ENCODE results near the gene FRAS1.

Gene FRAS1

GRCh38 chr4:78560296-78560963 lies 503.3 kb downstream of the FRAS1 start:
- DNase-seq, result no peak

GRCh38 chr4:78561677-78562076 lies 504.6 kb downstream of the FRAS1 start:
- DNase-seq, result no peak

- no peak for DNase-seq
These were observed 505.6 kb downstream of the FRAS1 start for GRCh38 chr4:78562687-78563086.

GRCh38 chr4:78565971-78566372 lies 508.8 kb downstream of the FRAS1 start:
- DNase-seq, result no peak

GRCh38 chr4:78566834-78567499 lies 509.8 kb downstream of the FRAS1 start:
- DNase-seq, result no peak

- no peak for DNase-seq
These were observed 510.5 kb downstream of the FRAS1 start for GRCh38 chr4:78567500-78568060.

GRCh38 chr4:78568640-78569305 lies 511.6 kb downstream of the FRAS1 start:
- no peak for DNase-seq

- no peak for DNase-seq
These were observed 512.2 kb downstream of the FRAS1 start for GRCh38 chr4:78569306-78569821.

GRCh38 chr4:78570117-78570516 lies 513.0 kb downstream of the FRAS1 start:
- no peak for DNase-seq

GRCh38 chr4:78571804-78572203 lies 514.7 kb downstream of the FRAS1 start:
- no peak for DNase-seq

GRCh38 chr4:78578674-78579425 lies 521.7 kb downstream of the FRAS1 start:
- DNase-seq, result no peak

GRCh38 chr4:78581618-78582017 lies 524.5 kb downstream of the FRAS1 start:
- DNase-seq, result no peak

- DNase-seq, result no peak
These were observed 527.9 kb downstream of the FRAS1 start for GRCh38 chr4:78584863-78585547.

- DNase-seq, result no peak
These were observed 528.5 kb downstream of the FRAS1 start for GRCh38 chr4:78585633-78586032.

GRCh38 chr4:78588894-78589545 lies 531.9 kb downstream of the FRAS1 start:
- no peak for DNase-seq

- DNase-seq, result no peak
These were observed 534.3 kb downstream of the FRAS1 start for GRCh38 chr4:78591404-78591803.

- no peak for DNase-seq
These were observed 535.1 kb downstream of the FRAS1 start for GRCh38 chr4:78592088-78592783.

All from GF-D8 (cell line).